ENCODE data around the gene RPTOR. TPM values are rescaled to one million over a fixed set of nuclear protein-coding genes. Genes with fewer than 3 reads are reported as not detected.
A peak's percentile ranks its signal among the peaks of the same experiment; 100 is the strongest.

The RPTOR gene
- polyA plus RNA-seq, 1 of the 3 experiments (the other 2 are of a cell fraction) = 14.9 TPM

- Histone ChIP-seq H3K4me2 (no peak overlapping the region), H3K9me2 (no peaks in the 10 kb centered on the region), H3F3A (replicated peaks; ENCODE audit: insufficient read depth) (no peaks in the 10 kb centered on the region), H3K9ac (no peak overlapping the region), H3K79me2 (ENCODE audit: insufficient read depth) (no peaks in the 10 kb centered on the region), H3K27me3 (ENCODE audit: insufficient read depth) (no peaks in the 10 kb centered on the region), H3K27ac (ENCODE audit: low read depth in 2 of 2, low read length in 1 of 2) (no peak overlapping the region), H3K9me3 (no peaks in the 10 kb centered on the region), H3K4me1 (ENCODE audit: control insufficient read depth in 1 of 2, insufficient read depth in 2 of 2, low read depth in 1 of 2, low read length in 1 of 2) (no peaks in the 10 kb centered on the region), H3K36me3 (replicated peaks in 1 of 2; ENCODE audit: control insufficient read depth in 1 of 2, insufficient read depth in 2 of 2, low read length in 1 of 2) (no peaks in the 10 kb centered on the region), H3K4me3 (ENCODE audit: low read depth in 2 of 2, low read length in 1 of 2) (no peak overlapping the region), H4K20me1 (ENCODE audit: insufficient read depth) (no peaks in the 10 kb centered on the region), H2AFZ (ENCODE audit: low read depth) (no peak overlapping the region)
- DNase-seq = no peak
- ChIA-PET CTCF (interaction anchor here (0.9 to 1.1 kb wide), 2 partner anchors 37 to 112 kb away, joined by 3 to 5 read pairs; no protein-coding TSS in a partner anchor), POLR2A (no interaction called here)
- WGBS (ENCODE audit: low lambda C conversion rate) = 52% methylated on average over 12 of the region's 12 CpGs
- TF ChIP-seq ELF1 (IDR thresholded peaks at IDR 0.05) (no peak), CHD2 (IDR thresholded peaks at IDR 0.05; ENCODE audit: low read length, partially characterized antibody) (no peak), JUND (IDR thresholded peaks at IDR 0.05) (no peak), FOXM1 (IDR thresholded peaks at IDR 0.05; ENCODE audit: low read depth) (no peak), ZBTB33 (IDR thresholded peaks at IDR 0.05; ENCODE audit: borderline replicate concordance, low read depth) (no peak), MAX (IDR thresholded peaks at IDR 0.05; ENCODE audit: low read depth) (no peak), PBX3 (IDR thresholded peaks at IDR 0.05) (no peak), YY1 (IDR thresholded peaks at IDR 0.05; ENCODE audit: low read depth) (no peak), NRF1 (IDR thresholded peaks at IDR 0.05; ENCODE audit: low read depth, low read length) (no peak), FOXJ3 (CRISPR knock-in tag; IDR thresholded peaks at IDR 0.05) (no peak), CTCF (IDR thresholded peaks at IDR 0.05) (no peak)
Observed at GRCh38 chr17:80539022-80539641, 5.5 kb upstream of the RPTOR start.

GRCh38 chr17:80545499-80545826 lies 825 bp downstream of the RPTOR start:
- ChIA-PET POLR2A (interaction anchor here (0.5 to 1.7 kb wide), 4 partner anchors 12 to 413 kb away, joined by 3 to 9 read pairs (median 3); no protein-coding TSS in a partner anchor), CTCF (interaction anchor here (1.1 to 4.4 kb wide), 4 partner anchors 10 to 118 kb away, joined by 3 to 16 read pairs (median 4); no protein-coding TSS in a partner anchor)
- WGBS (ENCODE audit: low lambda C conversion rate) = 4% methylated on average over 8 of the region's 8 CpGs
- Histone ChIP-seq H2AFZ (ENCODE audit: low read depth) (peak overlapping the region; percentile 81; the same call in 1 of the 2 replicates), H3K79me2 (ENCODE audit: insufficient read depth) (peaks cover 58% of the 10 kb centered on the region), H3K4me2 (peak overlapping the region; percentile 93), H3F3A (replicated peaks; ENCODE audit: insufficient read depth) (no peaks in the 10 kb centered on the region), H3K9ac (peak overlapping the region; percentile 92), H3K9me2 (no peaks in the 10 kb centered on the region), H3K27ac (ENCODE audit: low read depth in 2 of 2, low read length in 1 of 2) (peak overlapping the region in 1 of 2 experiments; percentile 64; a peak in 1 of 4 replicates), H4K20me1 (ENCODE audit: insufficient read depth) (0 out of 2 replicates have a peak, but pooled peaks cover 4% of the 10 kb centered on the region), H3K4me3 (ENCODE audit: low read depth in 2 of 2, low read length in 1 of 2) (peak overlapping the region; percentile 79 to 90), H3K27me3 (ENCODE audit: insufficient read depth) (no peaks in the 10 kb centered on the region), H3K36me3 (replicated peaks in 1 of 2; ENCODE audit: control insufficient read depth in 1 of 2, insufficient read depth in 2 of 2, low read length in 1 of 2) (no peaks in the 10 kb centered on the region), H3K4me1 (ENCODE audit: control insufficient read depth in 1 of 2, insufficient read depth in 2 of 2, low read depth in 1 of 2, low read length in 1 of 2) (peaks cover 11 to 13% of the 10 kb centered on the region in 2 experiments; a peak in 3 of 4 replicates), H3K9me3 (no peaks in the 10 kb centered on the region)
- no peak for DNase-seq
- TF ChIP-seq TAF1 (IDR thresholded peaks at IDR 0.05; ENCODE audit: borderline replicate concordance, low read depth, low read length) = 0 out of 2 replicates have a peak, but pooled peaks have one; percentile 4
- no peak for TF ChIP-seq RAD21 (IDR thresholded peaks at IDR 0.05; ENCODE audit: low read length)
- no peak for TF ChIP-seq REST (IDR thresholded peaks at IDR 0.05; ENCODE audit: low read depth, low read length)
- TF ChIP-seq SIN3A (IDR thresholded peaks at IDR 0.05; ENCODE audit: borderline replicate concordance, low read depth, low read length) = no peak
- TF ChIP-seq FOXM1 (IDR thresholded peaks at IDR 0.05; ENCODE audit: low read depth) = no peak
- no peak for TF ChIP-seq EP300 (IDR thresholded peaks at IDR 0.05; ENCODE audit: borderline replicate concordance in 1 of 2, low read depth in 1 of 2, low read length in 1 of 2)
